ENCODE results near the gene MALAT1.
A peak's percentile ranks its signal among the peaks of the same experiment; 100 is the strongest.

MALAT1 gene

GRCh38 chr11:65537620-65538231, 38.9 kb downstream of the MALAT1 start:
- DNase-seq (ENCODE audit: low read depth in 2 of 2, low spot score in 1 of 2) = no peak

DNA sequence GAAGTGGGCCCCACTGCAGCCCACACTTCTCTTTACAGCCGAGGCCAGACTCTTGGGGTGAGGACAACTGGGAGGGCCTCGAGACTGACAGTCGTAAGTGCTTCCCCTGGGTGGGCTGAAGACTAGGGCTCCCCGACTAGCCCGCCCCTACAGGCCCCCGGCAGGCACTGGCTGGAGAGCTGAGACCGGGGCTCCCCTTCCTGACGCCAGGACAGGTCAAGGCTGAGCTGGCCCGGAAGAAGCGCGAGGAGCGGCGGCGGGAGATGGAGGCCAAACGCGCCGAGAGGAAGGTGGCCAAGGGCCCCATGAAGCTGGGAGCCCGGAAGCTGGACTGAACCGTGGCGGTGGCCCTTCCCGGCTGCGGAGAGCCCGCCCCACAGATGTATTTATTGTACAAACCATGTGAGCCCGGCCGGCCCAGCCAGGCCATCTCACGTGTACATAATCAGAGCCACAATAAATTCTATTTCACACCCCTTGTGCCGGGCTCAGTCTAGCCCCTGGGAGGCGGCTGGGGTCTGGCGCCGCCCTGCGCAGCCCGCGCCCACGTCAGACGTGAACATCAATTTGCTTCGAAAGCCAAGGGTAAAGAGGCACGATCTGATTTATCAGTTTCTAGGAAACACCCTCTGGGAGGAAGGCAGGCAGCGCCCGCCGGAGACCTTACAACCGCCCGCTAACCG, 39.5 kb downstream of the MALAT1 start:
- no peak for DNase-seq (ENCODE audit: low read depth in 2 of 2, low spot score in 1 of 2)

DNA sequence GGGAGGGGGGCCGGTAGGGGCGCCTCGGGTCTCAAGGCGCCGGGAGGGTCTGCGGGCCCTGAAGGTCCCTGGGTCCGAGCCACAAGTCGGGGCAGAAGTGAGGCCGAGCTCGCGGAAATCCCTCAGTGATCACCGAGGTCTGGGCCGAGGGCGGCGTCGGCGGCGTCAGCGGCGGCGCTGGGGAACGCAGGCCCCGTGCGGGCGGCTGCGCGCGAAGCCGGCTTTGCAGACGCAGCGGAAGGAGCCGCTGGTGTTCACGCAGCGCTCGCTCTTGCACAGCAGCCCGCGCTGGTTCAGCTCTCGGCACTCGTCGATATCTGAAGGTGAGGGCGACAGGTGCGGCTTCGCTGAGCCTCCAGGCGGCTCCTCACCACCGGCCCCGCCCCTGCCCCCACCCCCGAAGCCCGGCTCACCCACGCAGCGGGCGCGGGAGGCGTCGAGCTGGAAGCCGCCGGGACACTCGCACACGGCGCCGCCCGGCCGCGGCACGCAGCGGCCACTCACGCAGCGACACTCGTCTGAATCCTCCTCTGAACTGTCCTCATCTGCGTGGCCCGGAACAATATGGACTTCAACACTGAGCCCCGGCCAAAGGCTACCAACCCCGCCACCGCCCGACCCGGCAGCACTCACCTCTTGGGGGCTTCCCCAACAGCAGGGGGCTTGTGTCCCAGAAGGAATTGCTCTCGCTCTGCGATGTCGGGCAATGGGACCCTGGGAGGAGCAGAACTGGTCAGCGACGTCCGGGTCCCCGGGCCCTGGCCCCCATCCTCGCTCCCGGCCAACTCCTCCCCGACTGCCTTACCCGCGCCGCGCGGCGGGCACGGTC, 40.3 kb downstream of the MALAT1 start:
- DNase-seq (ENCODE audit: low read depth in 2 of 2, low spot score in 1 of 2) = no peak

DNA sequence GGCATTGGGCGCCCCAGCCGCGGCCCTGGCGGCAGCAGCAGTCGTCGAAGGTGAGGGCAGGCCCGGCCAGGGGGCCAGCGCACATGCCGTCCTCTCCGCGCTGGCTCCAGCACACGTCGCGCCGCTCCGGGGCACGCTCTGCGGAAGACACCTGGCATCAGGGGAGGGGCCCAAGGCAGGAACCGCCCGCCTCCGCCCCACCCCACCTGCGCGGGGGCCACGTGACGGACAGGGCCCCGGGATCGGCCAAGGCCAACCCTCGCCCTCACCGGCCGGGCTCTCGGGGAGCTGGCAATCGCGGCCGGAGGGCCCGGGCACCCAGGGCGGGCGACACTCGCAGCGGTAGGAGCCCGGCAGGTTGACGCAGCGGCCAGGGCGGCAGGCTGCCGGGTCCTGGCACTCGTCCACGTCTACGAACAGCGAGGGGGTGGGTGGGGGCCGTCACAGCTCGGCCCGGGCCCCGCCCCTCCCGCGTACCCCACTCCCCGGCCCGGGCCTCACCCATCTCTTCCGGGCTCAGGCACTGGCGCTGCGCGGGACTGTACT, 41.0 kb downstream of the MALAT1 start:
- DNase-seq (ENCODE audit: low read depth in 2 of 2, low spot score in 1 of 2) = no peak

- DNase-seq (ENCODE audit: low read depth in 2 of 2, low spot score in 1 of 2) = peak; percentile 69 to 73
Observed at GRCh38 chr11:65540290-65541092, 41.6 kb downstream of the MALAT1 start.

- no peak for DNase-seq (ENCODE audit: low read depth in 2 of 2, low spot score in 1 of 2)
Observed at GRCh38 chr11:65541093-65541982, 42.5 kb downstream of the MALAT1 start.

DNA sequence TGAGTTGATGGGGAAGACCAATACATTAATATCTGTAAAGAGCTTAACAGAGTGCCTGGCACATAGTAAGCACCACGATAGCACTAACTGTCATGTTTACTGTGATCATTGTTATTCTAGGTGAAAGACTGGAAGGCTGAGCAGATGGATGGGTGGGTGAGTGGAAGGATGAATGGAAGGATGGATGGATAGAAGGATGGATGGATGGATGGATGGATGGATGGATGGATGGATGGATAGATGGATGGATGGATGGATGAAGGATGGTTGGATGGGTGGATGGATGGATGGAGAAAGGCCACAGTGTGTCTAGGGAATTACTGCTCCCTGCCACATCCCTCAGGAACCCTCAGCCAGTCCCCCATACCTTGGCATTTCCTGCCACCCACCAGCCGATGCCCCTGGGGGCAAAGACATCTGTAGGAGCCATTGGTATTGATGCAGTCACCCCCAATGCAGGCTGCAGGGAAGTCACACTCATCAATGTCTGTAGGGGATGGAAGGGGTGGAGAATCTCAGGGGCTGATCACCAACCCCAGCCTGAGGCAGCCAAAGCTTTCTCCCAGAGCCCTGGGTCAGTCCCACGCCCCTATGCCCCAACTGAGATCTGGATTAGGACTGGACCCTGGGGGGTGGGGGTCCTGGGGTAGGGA, 44.0 kb downstream of the MALAT1 start:
- DNase-seq (ENCODE audit: low read depth in 2 of 2, low spot score in 1 of 2) = no peak

GRCh38 chr11:65545853-65546216, 47.0 kb downstream of the MALAT1 start:
- DNase-seq (ENCODE audit: low read depth in 2 of 2, low spot score in 1 of 2) = no peak

DNA sequence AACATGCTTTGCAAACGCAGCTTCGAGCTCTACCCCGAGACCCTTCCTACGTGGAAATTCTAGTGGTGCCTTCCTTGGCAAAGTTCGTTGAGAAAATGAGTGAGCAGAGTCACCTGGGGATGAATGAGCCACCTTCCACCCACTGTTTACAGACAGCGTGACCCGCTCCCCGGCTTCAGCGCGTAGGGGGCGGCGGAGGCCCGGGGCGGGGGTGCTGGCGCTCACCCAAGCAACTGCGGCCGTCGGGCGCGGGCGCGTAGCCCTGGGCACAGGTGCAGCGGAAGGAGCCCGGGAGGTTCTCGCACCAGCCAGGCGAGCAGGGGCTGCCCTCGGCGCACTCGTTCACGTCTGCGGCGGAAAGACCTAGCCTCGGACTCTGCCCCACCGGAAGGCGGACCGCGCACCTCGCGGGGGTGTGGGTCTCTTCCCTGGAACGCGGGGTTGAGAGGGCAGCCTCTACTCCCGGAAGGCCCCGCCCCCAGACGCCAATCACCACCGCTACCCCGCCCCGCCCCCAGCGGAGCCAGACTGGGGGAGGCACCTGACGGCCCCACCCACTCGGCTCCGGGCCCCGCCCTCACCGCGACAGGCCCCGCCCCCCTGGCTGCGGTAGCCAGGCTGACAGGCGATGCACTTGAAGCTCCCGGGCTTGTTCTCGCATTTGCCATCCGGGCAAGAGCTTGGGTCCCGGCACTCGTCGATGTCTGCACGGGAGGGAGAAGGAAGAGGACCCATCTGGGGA, 47.5 kb downstream of the MALAT1 start:
- DNase-seq (ENCODE audit: low read depth in 2 of 2, low spot score in 1 of 2) = peak; percentile 98 to 99

DNA sequence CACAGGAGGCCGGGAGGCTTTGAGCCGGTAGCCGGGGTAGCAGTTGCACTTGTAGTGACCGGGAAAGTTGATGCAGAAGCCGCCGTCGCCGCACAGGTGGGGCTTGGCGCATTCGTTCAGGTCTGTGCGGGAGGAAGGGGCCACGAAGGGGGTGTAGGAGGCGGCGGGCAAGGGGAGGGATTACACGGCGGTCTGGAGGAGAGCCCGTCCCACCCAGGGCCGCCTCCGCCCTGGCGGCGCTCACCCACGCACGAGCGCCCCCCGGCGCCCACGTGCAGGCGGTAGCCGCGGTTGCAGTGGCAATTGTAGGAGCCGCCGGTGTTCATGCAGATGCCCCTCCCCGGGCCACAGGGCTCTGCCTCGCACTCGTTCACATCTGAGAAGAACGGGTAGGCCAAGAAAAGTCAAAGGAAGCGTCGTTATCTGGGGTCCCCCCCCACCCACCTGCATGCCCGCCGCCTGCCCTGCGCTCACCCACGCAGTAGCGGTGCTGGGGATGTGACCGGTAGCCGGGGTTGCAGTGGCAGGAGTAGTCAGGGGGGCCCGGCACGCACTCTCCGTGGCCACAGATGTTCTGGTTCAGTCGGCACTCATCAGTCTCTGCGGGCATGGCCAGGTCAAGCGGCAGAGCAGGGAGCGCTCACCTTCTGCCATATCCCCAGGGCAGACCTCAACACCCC, 48.7 kb downstream of the MALAT1 start:
- DNase-seq (ENCODE audit: low read depth in 2 of 2, low spot score in 1 of 2) = no peak

GRCh38 chr11:65548395-65548794, 49.5 kb downstream of the MALAT1 start:
- no peak for DNase-seq (ENCODE audit: low read depth in 2 of 2, low spot score in 1 of 2)

DNA sequence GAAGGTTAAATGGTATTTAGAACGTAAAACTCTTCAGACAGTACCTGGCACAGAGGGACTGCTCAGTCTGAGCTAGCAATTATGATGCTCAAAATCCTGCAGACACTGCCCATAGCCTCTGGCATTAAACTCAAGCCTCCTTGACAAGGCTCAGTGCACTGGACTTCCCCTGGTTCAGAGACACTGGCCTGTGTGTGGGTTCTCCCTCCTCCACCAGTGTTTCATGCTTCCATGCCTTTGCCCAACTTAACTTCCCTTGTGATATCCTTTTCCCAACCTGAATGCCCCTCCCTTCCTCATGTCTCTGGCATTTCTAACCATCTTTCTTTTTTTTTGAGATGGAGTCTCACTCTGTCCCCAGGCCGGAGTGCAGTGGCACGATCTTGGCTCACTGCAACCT, 50.3 kb downstream of the MALAT1 start:
- DNase-seq (ENCODE audit: low read depth in 2 of 2, low spot score in 1 of 2) = no peak

DNA sequence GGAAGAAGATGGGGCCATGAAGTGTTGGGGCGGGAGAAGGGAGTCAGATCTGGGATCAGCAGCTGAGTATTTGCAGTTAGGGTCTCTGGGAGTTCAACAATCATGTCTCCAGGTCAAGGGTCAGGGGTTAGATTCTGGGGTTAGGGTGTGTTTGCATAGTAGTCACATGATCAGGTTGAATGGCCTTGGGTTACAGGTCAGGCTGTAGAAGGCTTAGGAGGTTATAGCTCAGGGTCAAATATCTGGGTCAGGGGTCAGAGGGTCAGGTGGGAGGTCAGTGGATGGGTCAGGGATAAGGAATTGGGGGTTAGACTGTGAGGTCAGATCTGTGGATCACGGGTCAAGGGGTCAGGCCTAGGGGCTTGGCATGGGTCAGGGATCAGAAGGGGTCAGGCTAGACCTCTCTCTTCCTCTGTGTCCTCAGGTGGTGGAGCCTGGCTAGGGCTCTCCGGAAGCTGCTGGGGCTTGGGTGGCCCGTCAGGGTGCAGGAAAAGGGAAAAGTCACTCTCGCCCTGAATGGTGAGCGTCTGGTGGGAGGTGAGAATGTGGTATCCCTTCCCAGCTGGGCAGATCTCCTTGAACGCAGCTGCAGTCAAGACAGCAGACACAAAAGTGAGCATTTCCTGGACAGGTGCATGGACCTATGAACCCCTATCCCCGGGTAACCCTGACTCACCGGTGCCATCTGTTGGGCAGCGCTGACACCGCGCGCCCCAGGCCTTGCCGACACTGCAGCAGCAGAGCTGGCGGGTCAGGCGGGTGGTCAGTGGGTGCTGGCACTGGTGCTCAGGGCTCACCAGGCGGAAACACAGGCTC, 52.9 kb downstream of the MALAT1 start:
- no peak for DNase-seq (ENCODE audit: low read depth in 2 of 2, low spot score in 1 of 2)

- no peak for DNase-seq (ENCODE audit: low read depth in 2 of 2, low spot score in 1 of 2)
Observed at GRCh38 chr11:65552388-65552951, 53.6 kb downstream of the MALAT1 start.

DNA sequence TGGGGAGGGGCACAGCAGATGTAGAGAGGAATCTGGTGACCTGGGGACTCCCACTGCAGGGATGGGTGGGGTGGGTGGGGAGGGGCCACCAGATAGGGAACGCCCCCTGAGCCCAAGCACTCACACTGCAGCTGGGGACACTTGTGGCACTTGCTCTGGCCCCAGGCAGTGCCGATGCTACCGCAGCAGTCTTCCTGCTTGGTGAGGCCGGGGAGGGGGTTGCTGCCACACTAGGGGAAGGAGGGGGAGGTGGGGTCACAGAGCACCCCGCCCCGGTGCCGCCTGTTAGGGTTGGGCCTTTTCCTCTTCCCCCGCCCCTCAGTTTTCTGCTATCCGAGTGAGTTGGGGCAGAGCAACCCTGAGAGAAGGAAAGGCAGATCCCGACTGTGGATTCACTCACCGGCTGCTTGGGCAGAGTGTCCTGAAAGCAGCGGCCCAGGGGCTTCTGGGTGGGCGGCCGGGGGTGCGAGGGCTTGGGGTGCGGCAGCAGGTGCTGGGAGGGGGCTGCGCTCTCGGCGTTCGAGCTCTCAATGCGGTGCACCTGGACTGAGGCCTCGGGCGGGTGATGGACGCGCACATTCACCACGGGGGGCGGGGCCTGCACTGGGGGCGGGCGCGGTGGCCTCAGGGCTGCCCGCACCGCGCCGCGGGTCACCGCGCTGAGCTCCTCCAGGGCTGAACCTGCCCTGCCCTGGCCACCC, 54.6 kb downstream of the MALAT1 start:
- peak in 1 of 2 donors; percentile 50 for DNase-seq (ENCODE audit: low read depth in 2 of 2, low spot score in 1 of 2)

DNA sequence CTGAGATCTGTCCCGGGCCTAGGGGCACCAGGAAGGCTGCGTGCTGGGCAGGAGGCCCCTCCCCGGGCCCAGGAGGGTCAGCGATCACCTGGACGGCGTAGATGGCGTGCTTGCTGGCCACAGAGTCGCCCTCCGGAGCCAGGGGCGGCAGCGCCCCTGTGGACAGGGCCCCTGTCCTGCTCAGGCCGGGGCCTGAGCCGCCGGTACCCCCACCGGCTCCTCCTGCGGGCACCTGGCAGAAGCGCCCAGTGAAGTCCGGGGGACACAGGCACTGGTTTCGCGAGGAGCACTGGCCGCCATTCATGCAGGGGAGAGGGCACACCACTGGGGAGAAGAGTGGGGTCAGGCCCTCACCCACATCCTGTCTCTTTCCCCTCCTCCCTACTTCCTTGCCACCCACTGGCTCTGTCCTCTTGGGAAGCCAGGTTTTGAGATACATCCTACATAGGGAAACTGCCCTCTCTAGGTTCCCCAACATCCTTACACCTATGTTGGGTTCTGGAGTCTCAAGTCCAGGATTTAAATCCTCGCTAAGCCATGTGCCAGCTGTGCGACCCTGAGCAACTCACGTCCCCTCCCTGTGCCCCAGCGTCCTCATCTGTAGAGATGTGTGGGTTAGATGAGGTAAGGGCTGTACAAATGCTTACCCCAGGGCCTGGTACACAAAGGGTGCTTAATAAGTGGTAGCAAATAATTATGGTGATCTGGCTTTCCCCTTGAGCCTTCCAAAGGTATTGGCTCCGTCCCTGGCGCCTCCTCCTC, 55.4 kb downstream of the MALAT1 start:
- no peak for DNase-seq (ENCODE audit: low read depth in 2 of 2, low spot score in 1 of 2)

Measured in stimulated activated CD8-positive, alpha-beta memory T cell treated with anti-CD3 and anti-CD28 coated beads, Interleukin-4, amount 100 ng/mL, for 1 hour (primary cell).